Activated gamma-delta T cell treated with Interleukin-2 at 50 U/mL for 16 hours (primary cell): ENCODE data around the gene FILIP1.
"Not testable (repeated sequence)": the region's sequence is repeated elsewhere in the genome, so short reads cannot be mapped to it uniquely, and the experiment has no call there.

Experiments used
- DNase-seq: peaks from one replicate; pipeline ENCODE4 v3.0.0-alpha.2; 2020

FILIP1 gene

GRCh38 chr6:75419416-75419815 lies 74.2 kb downstream of the FILIP1 start:
- no peak for DNase-seq

- DNase-seq = no peak
Measured at GRCh38 chr6:75418233-75418632, 75.4 kb downstream of the FILIP1 start.

- no peak for DNase-seq
Measured at GRCh38 chr6:75416443-75416842, 77.2 kb downstream of the FILIP1 start.

GRCh38 chr6:75415804-75416203 lies 77.8 kb downstream of the FILIP1 start:
- no peak for DNase-seq

- DNase-seq = no peak
Measured at GRCh38 chr6:75414445-75415021, 79.1 kb downstream of the FILIP1 start.

- DNase-seq = no peak
Measured at GRCh38 chr6:75412969-75413662, 80.5 kb downstream of the FILIP1 start.

- not testable (repeated sequence) for DNase-seq
Measured at GRCh38 chr6:75410564-75410963, 83.0 kb downstream of the FILIP1 start.

GRCh38 chr6:75409928-75410327 lies 83.7 kb downstream of the FILIP1 start:
- DNase-seq = no peak

GRCh38 chr6:75409286-75409685 lies 84.3 kb downstream of the FILIP1 start:
- no peak for DNase-seq

- DNase-seq = no peak
Measured at GRCh38 chr6:75403563-75404080, 90.0 kb downstream of the FILIP1 start.

- DNase-seq = no peak
Measured at GRCh38 chr6:75402296-75402695, 91.3 kb downstream of the FILIP1 start.

GRCh38 chr6:75397656-75398465 lies 95.7 kb downstream of the FILIP1 start:
- DNase-seq = no peak

- DNase-seq = no peak
Measured at GRCh38 chr6:75397171-75397570, 96.4 kb downstream of the FILIP1 start.

GRCh38 chr6:75396005-75396800 lies 97.4 kb downstream of the FILIP1 start:
- DNase-seq = no peak

GRCh38 chr6:75393806-75394205 lies 99.8 kb downstream of the FILIP1 start:
- DNase-seq = no peak

GRCh38 chr6:75391276-75391675 lies 102.3 kb downstream of the FILIP1 start:
- no peak for DNase-seq

GRCh38 chr6:75386050-75386770 lies 107.4 kb downstream of the FILIP1 start:
- no peak for DNase-seq

GRCh38 chr6:75384116-75384515 lies 109.5 kb downstream of the FILIP1 start:
- no peak for DNase-seq

- no peak for DNase-seq
Measured at GRCh38 chr6:75382634-75382900, 111.0 kb downstream of the FILIP1 start.

GRCh38 chr6:75381877-75382633 lies 111.5 kb downstream of the FILIP1 start:
- no peak for DNase-seq

GRCh38 chr6:75379536-75379935 lies 114.1 kb downstream of the FILIP1 start:
- DNase-seq = no peak

GRCh38 chr6:75378101-75378500 lies 115.5 kb downstream of the FILIP1 start:
- no peak for DNase-seq
